Mesothelial cell of epicardium (in vitro differentiated cells): ENCODE data around the gene KIAA0753. TPM values are rescaled to one million over a fixed set of nuclear protein-coding genes. Genes with fewer than 3 reads are reported as not detected.

ENCODE experiments used
- DNase-seq, 2 experiments: peaks; one replicate each; pipeline ENCODE4 v3.0.0; 2021; ENCODE audit warnings: low spot score in 2 of 2; ENCODE audit not compliant: unreplicated experiment in 2 of 2
- H3K27ac Mint-ChIP-seq: 2 replicates; pipeline ENCODE4 v1.8.0; 2021; ENCODE audit warnings: mixed read lengths
- H3K27me3 Mint-ChIP-seq: 2 replicates; pipeline ENCODE4 v1.8.0; 2021; ENCODE audit warnings: low read depth, mixed read lengths
- H3K36me3 Mint-ChIP-seq: 2 replicates; pipeline ENCODE4 v1.8.0; 2021; ENCODE audit warnings: mixed read lengths
- H3K4me1 Mint-ChIP-seq: 2 replicates; pipeline ENCODE4 v1.8.0; 2021; ENCODE audit warnings: mixed read lengths
- H3K4me3 Mint-ChIP-seq: 2 replicates; pipeline ENCODE4 v1.8.0; 2021; ENCODE audit warnings: mild to moderate bottlenecking, moderate library complexity, mixed read lengths
- H3K9me3 Mint-ChIP-seq: 2 replicates; pipeline ENCODE4 v1.8.0; 2021; ENCODE audit warnings: mixed read lengths
- total RNA-seq: library from RNA; stranded (reverse); gene quantifications from 3 replicates; pipeline ENCODE4 v1.2.1, GENCODE V29; 2021
- TF ChIP-seq, protein P1 (sequence below): fragments of 200-600 bp; sonication (generic); IDR thresholded peaks from one replicate; pipeline ENCODE4 v1.5.0; 2021; ENCODE audit warnings: antibody characterized with exemption; ENCODE audit not compliant: unreplicated experiment

Gene KIAA0753
- total RNA-seq, 1 donor from 2014 or later, result 41.1 TPM

GRCh38 chr17:6638046-6638908 is 2.2 kb downstream of the KIAA0753 start:
- Mint-ChIP-seq H3K27me3 (no peaks in the 10 kb centered on the region), H3K27ac (peak overlapping the region; percentile 26), H3K36me3 (peaks cover 14% of the 10 kb centered on the region), H3K4me3 (peak overlapping the region; percentile 96), H3K4me1 (peaks cover 28% of the 10 kb centered on the region), H3K9me3 (peaks cover 5% of the 10 kb centered on the region)
- TF ChIP-seq, protein P1, sequence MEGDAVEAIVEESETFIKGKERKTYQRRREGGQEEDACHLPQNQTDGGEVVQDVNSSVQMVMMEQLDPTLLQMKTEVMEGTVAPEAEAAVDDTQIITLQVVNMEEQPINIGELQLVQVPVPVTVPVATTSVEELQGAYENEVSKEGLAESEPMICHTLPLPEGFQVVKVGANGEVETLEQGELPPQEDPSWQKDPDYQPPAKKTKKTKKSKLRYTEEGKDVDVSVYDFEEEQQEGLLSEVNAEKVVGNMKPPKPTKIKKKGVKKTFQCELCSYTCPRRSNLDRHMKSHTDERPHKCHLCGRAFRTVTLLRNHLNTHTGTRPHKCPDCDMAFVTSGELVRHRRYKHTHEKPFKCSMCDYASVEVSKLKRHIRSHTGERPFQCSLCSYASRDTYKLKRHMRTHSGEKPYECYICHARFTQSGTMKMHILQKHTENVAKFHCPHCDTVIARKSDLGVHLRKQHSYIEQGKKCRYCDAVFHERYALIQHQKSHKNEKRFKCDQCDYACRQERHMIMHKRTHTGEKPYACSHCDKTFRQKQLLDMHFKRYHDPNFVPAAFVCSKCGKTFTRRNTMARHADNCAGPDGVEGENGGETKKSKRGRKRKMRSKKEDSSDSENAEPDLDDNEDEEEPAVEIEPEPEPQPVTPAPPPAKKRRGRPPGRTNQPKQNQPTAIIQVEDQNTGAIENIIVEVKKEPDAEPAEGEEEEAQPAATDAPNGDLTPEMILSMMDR, result no peak
- DNase-seq, result no peak

DNA sequence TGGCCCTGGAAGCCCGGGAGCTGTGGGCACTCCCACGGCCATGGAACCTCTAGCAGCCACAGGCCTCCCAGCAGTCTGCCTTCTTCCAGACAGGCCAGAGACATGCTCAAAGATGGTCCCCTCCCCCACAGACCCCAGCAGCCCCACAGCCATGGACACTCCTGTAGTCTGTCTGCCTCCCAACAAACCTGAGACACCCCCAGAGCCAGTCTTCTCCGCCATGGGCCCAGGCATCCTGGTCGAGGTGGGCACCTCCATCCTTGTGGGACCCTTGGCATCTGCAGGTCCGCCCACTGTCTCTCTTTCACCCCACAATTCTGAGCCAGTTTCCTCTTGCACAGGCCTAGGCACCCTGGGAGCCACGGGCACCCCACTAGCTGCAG is 3.1 kb downstream of the KIAA0753 start:
- H3K4me3 Mint-ChIP-seq, result no peak overlapping the region

DNA sequence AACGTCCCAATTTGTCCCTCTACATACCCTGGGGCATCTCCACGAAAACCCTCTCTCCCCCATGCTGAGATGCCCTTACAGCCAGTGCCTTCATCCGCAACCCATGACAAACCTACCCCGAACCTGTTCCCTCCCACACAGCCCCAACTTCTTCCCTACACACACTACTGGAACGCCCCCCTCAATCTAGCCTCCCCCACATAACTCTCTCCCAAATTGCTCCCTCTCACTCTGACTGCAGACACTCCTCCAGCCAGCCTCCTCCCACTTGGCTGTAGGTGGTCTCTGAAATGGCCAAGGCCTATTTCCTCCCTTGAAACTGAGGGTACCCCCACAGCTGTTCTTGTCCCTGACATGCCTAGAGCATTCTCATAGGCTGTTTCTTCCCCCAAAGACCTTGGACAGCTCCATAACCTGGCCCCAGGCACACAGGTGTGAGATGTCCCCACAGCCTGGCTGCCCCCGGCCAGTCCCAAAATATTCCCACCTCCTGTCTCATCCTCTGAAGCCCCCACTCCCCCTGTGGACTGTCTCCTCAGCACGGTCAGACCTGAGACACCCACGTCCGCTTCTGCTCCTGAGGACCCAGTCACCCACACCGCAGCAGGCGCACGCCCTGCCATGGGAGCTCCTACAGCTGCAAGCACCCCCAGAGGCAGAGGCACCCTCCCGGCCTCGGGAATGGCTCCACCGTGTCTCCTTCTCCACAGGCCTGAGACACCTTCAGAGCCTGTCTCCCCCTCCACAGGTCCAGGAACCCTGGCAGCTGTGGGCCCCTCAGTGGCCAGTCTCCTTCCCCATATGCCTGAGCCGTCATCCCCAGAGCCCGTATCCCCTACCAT is 3.7 kb downstream of the KIAA0753 start:
- H3K36me3 Mint-ChIP-seq, result peaks cover 24% of the 10 kb centered on the region
- peaks cover 10% of the 10 kb centered on the region for H3K9me3 Mint-ChIP-seq
- no peaks in the 10 kb centered on the region for H3K27me3 Mint-ChIP-seq
- no peak overlapping the region for H3K27ac Mint-ChIP-seq
- H3K4me1 Mint-ChIP-seq, result peaks cover 23% of the 10 kb centered on the region
- TF ChIP-seq, protein P1, result no peak
- no peak overlapping the region for H3K4me3 Mint-ChIP-seq
- DNase-seq, result no peak

More for the DNA sequence above, 3.1 kb downstream of the KIAA0753 start:
- H3K27ac Mint-ChIP-seq, result no peak overlapping the region
- peaks cover 26% of the 10 kb centered on the region for H3K4me1 Mint-ChIP-seq
- H3K9me3 Mint-ChIP-seq, result peaks cover 10% of the 10 kb centered on the region
- H3K27me3 Mint-ChIP-seq, result no peaks in the 10 kb centered on the region
- TF ChIP-seq, protein P1, result no peak
- no peak for DNase-seq
- peaks cover 21% of the 10 kb centered on the region for H3K36me3 Mint-ChIP-seq

DNA sequence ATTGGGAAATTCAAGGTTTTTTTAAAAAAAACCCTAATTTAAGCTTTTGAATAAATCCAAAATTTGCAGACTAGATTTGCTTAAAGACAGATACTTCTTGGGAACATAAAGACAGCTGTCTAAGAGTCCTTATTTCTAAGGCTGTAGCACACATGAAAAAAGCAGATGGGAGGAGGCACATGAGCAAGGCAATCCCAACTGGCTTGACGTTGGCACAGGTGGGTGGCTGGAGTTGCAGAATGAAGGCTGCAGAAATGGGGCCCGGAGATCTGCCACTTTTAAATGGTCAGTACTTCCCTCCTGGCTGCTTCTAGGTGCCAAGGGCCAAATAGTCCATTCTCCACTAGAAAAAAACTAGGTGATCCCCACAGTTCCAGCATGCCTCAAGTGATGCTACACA is 4.4 kb downstream of the KIAA0753 start:
- no peak overlapping the region for H3K4me3 Mint-ChIP-seq
- H3K9me3 Mint-ChIP-seq, result peaks cover 10% of the 10 kb centered on the region
- TF ChIP-seq, protein P1, result no peak
- H3K4me1 Mint-ChIP-seq, result peaks cover 19% of the 10 kb centered on the region
- DNase-seq, result no peak
- no peaks in the 10 kb centered on the region for H3K27me3 Mint-ChIP-seq
- H3K27ac Mint-ChIP-seq, result no peak overlapping the region
- H3K36me3 Mint-ChIP-seq, result peaks cover 28% of the 10 kb centered on the region

DNA sequence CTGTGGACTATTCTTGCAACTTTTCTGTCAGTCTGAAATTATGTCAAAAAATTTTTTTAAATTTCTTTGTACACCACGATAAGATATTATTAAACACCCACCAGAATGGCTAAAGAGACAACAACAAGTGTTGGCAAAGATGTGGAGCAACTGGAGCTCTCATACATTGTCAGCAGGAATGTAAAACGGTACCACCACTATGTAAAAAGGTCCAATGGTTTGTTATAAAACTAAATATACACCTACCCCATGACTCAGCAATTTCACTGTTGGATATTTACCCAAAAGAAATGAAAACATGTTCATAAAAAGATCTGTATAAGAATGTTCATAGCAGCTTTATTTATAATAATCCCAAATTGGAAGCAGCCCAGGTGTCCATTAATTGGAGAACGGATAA is 7.2 kb downstream of the KIAA0753 start:
- Mint-ChIP-seq H3K4me3 (no peak overlapping the region), H3K9me3 (peaks cover 10% of the 10 kb centered on the region), H3K4me1 (peaks cover 4% of the 10 kb centered on the region), H3K27ac (no peak overlapping the region), H3K27me3 (no peaks in the 10 kb centered on the region), H3K36me3 (peaks cover 43% of the 10 kb centered on the region)
- TF ChIP-seq, protein P1, result no peak
- DNase-seq, result no peak
